Activated CD4-positive, CD25-positive, alpha-beta regulatory T cell treated with anti-CD3 and anti-CD28 coated beads, Interleukin-2, amount 50 U/mL, for 24 hours (primary cell): ENCODE measurements around the gene FAM3C.
A peak's percentile ranks its signal among the peaks of the same experiment; 100 is the strongest.

Source experiments
- ATAC-seq, 2 donors: fragments of 150-1000 bp; cut with Tn5 transposase; one replicate each; pipeline ENCODE4 v1.10.0; 2021; ENCODE audit warnings: mild to moderate bottlenecking in 1 of 2, moderate library complexity in 1 of 2

FAM3C gene

DNA sequence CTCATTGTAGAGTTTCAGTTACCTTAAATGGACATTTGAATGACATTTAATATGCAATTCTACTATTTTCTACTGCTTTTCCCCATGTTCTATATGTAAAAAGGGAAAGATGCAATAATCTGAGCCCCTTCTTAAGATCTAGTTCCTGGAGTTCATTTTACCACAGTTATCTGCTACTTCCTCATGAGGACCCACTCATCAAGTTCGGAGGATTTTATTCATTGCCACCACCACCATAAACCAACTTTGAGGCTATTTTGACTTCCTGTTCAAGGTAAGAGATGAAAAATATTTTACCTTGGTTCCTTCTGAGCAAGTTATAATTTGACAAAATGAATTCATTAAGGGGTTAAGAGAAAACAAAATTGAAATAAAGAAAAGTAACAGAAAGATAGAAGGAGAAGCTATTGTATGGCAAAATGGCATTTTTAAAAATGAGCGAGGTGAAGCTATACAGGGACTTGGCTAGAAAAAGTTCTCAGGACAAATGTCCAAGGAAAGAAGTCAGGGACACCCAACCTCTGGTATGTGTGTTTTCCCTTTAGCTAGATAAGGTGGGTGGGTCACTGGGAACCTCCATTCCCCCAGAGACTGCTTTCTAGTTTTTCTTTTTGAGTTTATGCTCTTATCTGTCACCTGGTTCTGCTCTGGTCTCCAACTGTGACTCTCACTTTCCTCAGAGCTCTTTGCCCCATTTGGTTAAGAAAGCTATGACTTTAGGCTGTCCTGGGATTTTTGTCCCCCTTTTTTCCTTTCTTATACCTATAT lies 14.9 kb upstream of the FAM3C start:
- no peak for ATAC-seq

DNA sequence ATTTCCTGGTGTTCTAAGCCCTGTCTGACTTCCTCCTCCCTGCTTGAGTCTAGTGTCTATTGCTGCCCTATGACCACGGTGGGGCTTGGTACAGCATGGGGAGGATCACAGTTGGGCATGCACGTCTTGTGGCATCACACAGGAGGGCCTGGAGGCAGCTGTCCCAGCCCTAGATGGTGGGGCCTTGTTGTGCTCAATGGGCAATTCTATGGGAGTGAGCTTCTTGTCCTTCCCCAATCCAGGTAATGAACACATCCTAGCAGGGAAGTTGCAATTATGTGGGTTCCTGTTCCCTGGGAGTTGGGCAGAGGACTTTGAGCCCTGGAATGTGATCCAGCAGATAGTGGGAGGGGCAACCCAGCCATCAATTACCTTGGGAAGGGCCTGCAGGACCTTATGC lies 10.8 kb upstream of the FAM3C start:
- no peak for ATAC-seq

DNA sequence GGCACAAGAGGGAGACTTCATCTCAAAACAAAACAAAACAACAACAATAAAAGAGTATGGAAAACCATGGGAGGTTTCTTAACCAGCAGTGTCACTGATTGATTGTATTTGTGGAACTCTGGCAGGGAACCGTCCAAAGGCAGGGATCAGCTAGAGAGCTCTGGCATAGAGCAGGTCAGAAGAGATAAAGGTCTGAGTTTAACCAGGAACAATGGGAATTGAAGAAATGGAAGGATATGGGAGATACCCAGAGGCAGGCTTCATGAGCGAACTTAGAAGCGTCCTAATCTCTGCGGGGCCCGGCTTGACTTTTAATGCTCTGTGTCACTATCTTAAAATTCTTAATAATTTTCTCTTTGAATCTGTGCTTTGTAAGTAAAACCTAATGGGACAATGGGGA lies 10.4 kb upstream of the FAM3C start:
- no peak for ATAC-seq

DNA sequence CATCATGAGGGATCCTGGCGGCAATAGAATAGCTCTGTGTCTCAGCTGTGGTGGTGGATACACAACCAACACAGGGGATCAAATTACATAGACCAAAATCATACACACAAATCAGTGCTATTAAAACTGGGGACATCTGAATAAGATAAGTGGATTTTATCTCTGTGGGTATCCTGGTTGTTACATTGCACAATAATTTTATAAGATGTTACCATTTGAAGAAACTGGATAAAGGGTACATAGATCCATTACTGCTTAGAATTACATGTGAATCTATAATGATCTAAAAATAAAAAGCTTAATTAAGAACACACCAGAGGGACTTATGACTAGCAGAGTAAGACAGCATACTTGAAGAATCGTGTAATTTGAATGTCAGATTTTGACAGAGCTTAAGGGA lies 8.2 kb upstream of the FAM3C start:
- no peak for ATAC-seq

DNA sequence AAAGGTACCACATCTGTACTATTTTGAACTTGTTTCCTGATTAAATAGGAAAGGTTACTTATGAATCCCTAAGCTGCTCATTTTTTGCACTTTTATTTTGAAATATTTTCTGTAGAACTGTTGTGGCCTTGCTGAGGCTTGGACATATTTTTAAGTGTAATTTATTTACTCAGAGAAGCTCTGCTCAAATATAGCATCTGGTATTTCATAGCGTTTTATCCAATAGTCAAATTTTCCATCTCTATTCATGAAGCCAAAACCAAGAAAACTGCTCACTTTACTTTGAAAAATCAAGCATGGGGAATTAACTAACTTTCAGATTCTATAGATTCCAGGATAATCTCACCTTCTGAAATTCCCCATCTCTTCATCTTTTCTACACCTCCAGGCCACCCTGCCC lies 6.6 kb upstream of the FAM3C start:
- ATAC-seq = no peak

DNA sequence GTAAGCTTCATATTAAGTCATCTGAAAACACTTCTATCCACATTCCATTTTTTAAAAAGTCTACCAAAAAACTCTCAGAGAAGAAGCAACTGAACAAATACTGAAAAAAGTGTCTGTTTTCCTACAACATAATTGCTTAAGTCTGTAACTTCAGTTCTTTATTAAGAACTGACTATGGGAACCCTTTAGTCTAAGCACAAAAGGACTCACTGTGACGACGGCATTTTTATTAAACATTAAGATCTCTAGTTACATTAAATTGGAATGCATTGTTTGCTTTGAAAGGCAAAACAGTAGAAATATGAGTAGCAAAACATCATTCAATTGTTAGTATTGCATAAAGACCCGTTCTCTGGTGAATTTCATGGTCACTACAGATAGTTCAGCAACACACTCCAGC lies 5.8 kb upstream of the FAM3C start:
- no peak for ATAC-seq

DNA sequence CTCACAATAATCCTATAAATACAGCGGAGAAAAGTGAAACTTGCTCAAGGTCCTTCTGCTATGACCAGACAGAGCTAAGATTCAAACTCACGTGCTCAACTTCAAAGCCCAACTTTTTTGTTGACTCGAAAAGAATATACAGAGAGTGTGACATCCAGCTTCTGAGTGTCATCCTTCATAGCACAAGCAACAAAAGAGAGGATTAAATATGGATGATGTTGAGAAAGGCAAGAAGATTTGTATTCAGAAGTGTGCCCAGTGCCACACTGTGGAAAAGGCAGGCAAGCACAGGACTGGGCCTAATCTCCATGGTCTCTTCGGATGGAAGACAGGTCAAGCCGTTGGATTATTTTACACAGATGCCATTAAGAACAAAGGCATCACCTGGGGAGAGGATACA lies 2.1 kb upstream of the FAM3C start:
- no peak for ATAC-seq

DNA sequence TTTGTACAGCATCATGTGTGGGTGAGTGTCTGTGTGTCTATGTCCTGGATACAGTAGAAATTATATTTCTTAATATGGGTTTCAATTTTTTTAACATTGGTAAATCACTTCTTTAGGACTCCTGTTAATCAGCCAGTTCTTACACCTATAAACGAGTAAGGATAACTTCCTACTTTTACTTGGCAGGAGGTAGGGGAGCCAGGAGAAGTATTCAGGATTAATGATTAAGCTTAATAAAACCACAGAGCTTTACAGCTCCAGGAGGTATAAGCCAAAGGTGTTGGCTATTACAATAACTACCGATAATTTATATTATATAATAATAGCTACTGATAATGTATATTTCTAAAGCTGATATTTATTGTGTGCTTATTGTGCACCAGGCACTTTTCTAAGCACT lies 1.7 kb upstream of the FAM3C start:
- ATAC-seq = no peak

DNA sequence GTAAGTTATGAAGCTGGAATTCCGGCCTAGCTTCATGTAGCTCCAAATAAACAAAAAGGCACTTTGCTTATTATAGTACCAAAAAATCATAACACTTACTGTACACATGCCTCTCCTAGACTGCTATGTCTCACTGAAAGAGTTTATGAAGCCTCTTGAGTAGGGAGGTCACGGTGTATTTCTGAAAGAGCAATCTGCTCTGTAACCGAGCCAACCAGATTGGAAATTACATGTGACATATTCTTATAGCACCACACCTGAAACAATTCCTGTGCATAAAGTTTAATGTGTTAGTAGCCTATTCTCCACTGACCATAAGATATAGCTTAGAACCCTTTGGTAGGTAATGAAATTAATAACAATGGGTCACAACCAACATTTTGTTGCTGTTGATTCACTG lies 1.3 kb upstream of the FAM3C start:
- no peak for ATAC-seq

DNA sequence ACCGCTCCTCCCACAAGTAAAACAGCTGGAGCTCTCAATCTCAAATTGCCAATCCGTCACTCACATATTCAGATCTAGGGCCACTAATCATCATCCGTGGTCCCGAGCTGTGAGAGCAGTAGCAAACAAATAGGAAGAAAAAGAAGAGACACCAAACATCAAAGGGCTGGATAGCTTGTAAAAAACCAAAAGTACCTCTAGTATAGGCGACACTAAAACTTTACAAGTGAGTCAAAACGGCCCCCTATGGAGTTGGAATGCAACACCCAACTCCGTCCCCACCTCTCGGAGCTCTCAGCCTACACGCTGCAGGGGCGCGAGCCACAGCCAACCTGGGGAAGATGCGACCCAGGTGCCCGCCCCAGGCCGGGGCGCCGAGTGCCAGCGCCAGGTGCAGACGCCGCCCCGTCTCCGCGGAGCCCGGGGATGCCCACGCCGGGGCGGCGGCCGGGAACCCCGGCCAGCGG lies 581 bp downstream of the FAM3C start:
- peak; percentile 50 for ATAC-seq

DNA sequence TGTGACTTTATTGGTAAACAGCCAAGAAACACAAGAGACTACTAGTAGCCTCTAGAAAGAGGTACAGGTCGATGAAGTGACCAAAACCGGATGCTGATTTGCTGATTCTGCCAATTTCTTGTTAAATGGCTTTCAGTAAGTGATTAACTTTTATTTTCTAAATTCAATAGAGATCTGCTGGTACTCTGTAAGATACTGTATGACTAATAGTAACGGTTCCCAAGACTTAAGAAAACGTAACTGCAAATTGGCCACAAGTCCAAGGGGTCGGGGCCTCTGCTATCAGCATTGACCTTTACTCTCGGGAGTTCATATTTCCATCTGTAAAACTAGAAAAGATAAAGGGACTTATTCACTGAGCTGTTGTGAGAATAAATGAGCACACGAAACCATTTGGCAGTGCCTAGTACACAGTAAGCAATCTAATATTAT lies 1.4 kb downstream of the FAM3C start:
- ATAC-seq = no peak

DNA sequence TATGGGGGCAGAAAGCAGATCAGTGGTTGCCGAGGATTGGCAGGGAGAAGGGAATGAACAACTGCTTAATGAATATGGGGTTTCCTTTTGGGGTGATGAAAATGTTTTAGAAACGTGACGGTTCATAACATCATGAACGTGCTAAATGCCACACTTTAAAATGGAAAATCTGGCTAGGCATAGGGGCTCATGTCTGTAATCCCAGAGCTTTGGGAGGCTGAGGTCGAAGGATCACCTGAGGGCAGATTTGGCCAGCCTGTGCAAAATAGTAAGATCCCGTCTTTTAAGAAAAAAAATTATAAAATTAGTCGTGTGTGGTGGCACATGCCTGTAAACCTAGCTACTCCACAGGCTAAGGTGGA lies 3.1 kb downstream of the FAM3C start:
- no peak for ATAC-seq

DNA sequence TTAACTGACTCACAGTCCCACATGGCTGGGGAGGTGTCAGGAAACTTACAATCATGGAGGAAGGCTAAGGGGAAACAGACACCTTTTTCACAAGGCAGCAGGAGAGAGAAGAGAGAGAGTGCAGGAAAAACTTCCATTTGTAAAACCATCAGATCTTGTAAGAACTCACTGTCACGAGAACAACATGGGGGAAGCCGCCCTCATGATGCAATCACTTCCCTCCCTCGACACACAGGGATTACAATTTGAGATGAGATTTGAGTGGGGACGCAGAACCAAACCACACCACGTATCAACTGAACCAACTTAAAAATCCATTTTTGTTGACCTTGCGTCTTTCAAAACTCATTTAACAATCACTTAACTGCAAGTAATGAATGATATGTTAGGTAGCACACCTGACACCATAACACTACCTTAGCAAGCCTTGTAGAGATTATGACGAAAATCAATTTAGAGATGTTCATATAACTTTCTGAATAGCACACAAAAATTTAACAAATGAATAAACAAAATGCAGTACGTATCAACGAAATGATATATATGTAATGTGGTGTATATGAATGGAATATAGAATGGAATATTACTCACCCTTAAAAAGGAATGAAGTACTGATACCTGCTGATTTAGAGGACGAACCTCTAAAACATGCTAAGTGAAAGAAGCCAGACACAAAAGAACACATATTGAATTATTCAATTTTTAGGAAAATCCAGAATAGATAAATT lies 3.7 kb downstream of the FAM3C start:
- ATAC-seq = no peak

DNA sequence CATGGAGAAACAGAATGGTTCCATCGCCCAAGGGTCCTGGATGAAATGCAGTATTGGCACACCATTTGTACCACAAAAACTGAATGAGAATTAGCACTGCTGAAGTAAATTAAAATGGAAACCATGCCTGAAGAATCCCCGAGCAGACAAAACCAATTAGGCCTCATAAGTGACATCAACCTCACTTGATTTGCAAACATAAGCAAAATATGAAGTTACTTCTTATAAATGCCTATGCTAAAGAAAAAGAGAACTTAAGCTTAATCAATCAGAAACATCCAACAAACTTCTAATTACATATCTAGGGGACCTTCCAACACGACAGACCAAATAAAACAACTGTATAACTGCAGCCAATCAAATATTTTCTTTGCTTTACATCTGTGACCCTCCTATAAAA lies 4.4 kb downstream of the FAM3C start:
- ATAC-seq = no peak

DNA sequence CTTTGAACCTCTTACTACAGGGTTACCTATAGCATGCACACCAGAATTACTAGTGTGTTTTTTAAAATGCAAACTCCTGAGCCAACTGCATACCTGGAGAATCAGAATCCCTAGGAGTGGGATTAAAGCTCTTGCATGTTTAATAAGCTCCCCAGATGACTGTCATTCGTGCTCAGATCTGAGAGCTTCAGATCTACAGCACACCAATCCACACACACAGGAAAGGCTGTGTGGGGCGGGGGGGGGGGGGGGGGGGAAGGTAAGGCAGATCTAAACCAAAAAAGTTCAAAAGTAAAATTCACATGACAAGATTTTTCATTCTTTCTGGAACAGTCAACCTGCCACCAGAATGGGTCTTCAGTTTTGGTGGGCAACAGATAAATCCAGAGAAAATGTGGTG lies 5.5 kb downstream of the FAM3C start:
- ATAC-seq = no peak

DNA sequence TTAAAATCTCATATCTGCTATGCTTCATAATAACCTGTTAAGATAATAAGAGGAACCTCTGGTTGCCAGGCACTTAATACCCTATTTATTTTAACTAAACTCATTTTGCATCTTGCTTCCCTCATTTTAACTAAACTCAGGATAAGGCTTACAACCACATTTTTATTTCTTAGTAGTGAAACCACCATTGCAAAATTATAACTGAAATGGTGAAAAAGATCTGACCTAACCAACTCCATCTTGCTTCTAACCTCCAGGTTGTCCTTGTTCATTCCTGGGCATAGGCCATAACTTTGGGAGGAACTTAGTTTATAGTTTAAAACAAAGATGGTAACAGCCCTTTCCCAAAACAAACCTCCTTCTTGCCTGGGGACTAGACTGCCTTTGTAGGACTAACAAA lies 6.0 kb downstream of the FAM3C start:
- ATAC-seq = no peak

DNA sequence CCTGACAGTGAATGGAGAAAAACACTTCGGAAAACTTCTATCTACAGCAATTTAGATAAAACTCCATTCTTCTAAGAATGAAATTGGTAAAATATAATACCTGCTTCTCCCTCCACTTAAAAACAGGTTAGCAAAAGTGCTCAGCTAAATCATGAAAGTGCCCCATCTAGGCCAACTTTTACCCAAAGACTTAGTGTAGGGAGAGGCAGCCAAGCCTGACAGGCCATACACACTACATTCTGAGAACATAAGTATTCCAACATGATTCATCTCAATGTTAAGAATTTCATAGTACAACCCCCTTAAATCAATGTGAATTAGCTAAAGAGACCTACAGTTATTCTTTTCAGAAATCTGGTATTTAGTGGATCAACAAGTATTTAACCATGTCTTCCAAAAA lies 7.2 kb downstream of the FAM3C start:
- no peak for ATAC-seq

DNA sequence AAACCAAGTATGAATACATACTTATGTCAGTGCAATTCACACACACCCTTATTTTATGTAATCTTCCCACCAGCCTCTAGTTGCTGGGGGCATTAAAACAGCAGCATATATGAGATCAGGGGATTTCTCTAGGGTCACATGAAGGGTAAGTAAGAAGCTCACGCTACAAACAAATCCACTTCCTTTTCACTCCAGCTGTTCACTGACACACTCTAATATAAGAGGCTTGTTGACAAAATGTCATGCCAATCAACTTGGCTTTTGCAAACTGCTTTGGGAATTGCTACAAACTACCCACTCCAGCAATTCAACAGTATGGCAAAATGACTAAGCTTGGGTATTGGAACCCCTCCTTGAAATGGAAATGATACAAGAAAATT lies 10.3 kb downstream of the FAM3C start:
- peak; percentile 54 to 69 for ATAC-seq

DNA sequence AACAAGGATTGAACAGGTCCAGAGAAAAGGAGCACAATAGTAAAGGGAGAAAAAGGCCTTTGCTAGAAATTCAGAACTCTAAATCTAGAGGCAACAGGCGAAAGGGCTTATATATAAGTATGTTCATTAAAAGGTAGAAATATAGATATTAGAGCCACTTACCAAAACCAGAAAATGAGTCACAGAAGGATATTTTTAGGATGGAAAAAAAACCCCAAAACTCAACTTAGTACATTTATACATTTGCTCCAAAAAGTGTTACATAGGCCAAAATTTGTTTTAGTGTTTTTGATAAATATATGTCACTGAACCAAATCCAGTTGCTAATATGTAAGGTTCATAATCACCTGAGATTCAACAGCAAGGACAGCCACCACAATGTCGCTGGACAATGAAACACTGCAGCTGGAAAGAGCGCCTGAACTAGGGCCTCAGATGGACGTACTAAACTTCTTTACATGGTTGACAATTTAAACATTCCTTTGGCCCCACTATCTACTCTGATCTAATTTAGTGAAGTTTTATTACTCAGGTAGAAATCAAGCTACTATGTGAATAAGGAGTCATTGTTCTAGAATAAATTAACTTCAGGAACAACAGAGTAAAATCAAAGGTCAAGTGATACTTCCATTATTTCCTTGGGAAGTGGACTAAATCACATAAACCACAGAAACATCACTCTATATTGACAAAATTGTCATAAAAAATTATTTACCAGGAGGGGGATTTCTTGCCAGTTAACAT lies 10.9 kb downstream of the FAM3C start:
- ATAC-seq = no peak

DNA sequence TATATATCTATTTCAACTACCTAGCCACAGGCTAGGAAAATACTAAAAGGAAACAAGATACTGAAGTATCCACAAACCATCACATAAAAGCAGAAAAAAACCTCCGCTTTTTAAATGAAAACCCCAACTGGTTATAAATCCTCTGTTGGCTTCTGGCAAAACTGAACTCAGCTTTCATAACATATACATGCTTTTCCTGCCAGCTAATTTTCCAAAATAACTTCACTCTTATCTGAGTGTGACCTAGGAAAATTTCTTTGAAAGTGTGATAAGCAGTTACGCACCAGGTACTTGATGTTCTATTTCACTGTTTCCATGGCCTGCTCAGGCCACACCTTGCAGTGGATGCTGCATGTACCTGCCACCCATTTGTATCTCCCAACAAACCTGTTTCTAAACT lies 11.8 kb downstream of the FAM3C start:
- ATAC-seq = no peak

DNA sequence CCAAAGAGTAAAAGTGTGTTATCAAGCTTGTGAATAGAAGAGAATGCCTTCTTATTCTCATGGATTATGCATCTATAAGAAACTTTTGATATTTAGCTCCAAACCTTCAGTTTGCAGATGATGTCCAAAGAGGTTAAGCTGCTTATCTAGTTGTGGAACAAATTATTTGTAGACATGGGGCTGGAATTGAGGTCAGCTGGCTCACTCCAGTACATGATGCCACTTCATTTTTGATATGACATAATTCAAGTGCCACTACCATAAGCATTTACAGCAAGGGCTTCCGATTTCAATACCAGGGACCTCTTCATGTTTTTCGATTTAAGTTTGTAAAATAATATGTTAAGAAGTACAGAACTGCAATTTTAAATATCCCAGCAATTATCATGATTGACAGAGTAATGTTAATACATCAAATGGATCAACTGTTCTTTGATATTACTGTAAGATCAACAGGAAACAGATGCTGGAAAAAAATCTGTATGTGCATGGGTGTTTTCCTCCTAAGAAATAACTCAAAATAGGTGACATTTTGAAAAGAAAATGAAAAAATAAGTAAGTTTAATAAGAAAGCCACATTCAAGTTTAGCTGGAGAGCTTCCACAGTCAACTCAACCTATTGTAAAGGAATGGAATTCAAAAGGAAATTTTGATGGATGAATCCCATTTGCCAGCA lies 12.7 kb downstream of the FAM3C start:
- no peak for ATAC-seq

DNA sequence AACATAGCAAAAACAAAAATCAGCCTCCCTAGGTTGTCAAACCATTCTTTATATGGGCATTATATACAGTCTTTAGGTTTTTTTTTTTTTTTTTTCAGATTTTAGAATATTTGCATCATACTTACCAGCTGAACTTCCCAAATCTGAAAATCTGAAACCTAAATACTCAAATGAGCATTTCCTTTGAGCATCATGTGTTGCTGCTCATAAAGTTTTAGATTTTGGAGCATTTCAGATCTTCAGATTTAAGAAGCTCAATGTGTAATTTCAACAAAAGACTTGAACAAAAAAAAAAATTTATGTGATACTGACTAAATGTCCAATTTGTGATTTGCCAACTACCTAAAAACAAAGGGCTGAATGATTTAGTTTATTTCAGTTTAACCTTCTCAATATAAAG lies 13.6 kb downstream of the FAM3C start:
- ATAC-seq = no peak

DNA sequence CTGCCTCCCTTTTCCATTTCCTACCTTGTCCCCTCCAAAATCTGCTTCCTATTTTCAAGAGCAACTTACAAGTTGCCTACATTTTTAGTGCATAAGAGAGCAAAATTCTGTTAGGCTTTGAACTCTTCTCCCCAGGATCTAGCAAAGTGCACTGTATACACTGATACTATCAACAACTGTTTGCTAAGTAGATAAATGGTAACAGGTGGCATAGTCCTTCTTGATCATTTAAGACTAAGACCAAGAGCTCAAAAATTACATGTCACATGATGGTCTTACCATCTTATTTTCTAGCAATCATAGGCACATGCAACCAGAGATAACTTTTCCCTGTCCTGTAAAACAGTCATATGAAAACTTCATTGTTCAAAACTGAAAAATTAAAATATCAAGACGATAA lies 16.2 kb downstream of the FAM3C start:
- ATAC-seq = no peak
